H1 (cell line): ENCODE measurements around the gene PHACTR1. TPM values are rescaled to one million over a fixed set of nuclear protein-coding genes. Genes with fewer than 3 reads are reported as not detected.

Experiments
- CTCF ChIA-PET: fragments of 300-600 bp; sonication (Branson Sonifier 250); formaldehyde crosslinking; loops from one replicate; lab custom pipeline; 2021; ENCODE audit not compliant: partially characterized antibody; lab: Charles Lee
- POLR2A ChIA-PET: fragments of 300-600 bp; sonication (Branson Sonifier 250); formaldehyde crosslinking; loops from one replicate; lab custom pipeline; 2021; ENCODE audit warnings: inconsistent platforms; ENCODE audit not compliant: partially characterized antibody; lab: Charles Lee
- DNase-seq, 2 experiments: peaks; one replicate each; pipeline versions ENCODE4 v3.0.0 to v3.0.0-alpha.2; 2010 to 2022; ENCODE audit warnings: low spot score in 2 of 2, low read depth in 1 of 2, mixed read lengths in 1 of 2
- FAIRE-seq: peaks from 2 replicates; lab custom pipeline; 2011; peaks lifted over from hg19 to GRCh38; lab: Jason Lieb, UNC
- H2AFZ ChIP-seq: 2 replicates; pipeline ENCODE4 v1.8.1; 2012; ENCODE audit warnings: low read length, inconsistent platforms
- H2AK5ac ChIP-seq: 2 replicates; pipeline ENCODE4 v1.6.1; 2013; ENCODE audit warnings: low read depth, low read length
- H2BK120ac ChIP-seq: replicated peaks from 2 replicates; pipeline ENCODE3; 2013; ENCODE audit warnings: low read depth, low read length, inconsistent platforms
- H2BK12ac ChIP-seq: 2 replicates; pipeline ENCODE4 v1.6.1; 2013; ENCODE audit warnings: low read depth, low read length
- H2BK15ac ChIP-seq: 2 replicates; pipeline ENCODE4 v1.6.1; 2013; ENCODE audit warnings: low read length
- H2BK20ac ChIP-seq: 2 replicates; pipeline ENCODE4 v1.6.1; 2013; ENCODE audit warnings: low read length
- H2BK5ac ChIP-seq: 2 replicates; pipeline ENCODE4 v1.6.1; 2013; ENCODE audit warnings: low read depth, low read length
- H3K14ac ChIP-seq: 2 replicates; pipeline ENCODE4 v1.6.1; 2013; ENCODE audit warnings: inconsistent platforms; ENCODE audit not compliant: insufficient read length
- H3K18ac ChIP-seq: 2 replicates; pipeline ENCODE4 v1.6.1; 2013; ENCODE audit warnings: low read length; ENCODE audit errors: extremely low read depth
- H3K23ac ChIP-seq: 2 replicates; pipeline ENCODE4 v1.6.1; 2013; ENCODE audit warnings: inconsistent platforms; ENCODE audit not compliant: insufficient read length
- H3K23me2 ChIP-seq: 2 replicates; pipeline ENCODE4 v1.6.1; 2013; ENCODE audit warnings: low read depth, low read length
- H3K27ac ChIP-seq: 2 replicates; pipeline ENCODE4 v1.6.1; 2011; ENCODE audit warnings: low read depth, low read length, inconsistent platforms
- H3K27me3 ChIP-seq, 4 experiments: replicated peaks in 1 of 4; 1 replicate in 1 of 4; 2 replicates in 3 of 4; pipeline versions ENCODE4 v1.6.1 to v1.8.1; 2011 to 2013; ENCODE audit warnings: low read length in 3 of 4, mild to moderate bottlenecking in 3 of 4, inconsistent platforms in 2 of 4, mixed read lengths in 2 of 4, moderate library complexity in 1 of 4; ENCODE audit not compliant: control insufficient read depth in 3 of 4, insufficient read depth in 3 of 4; ENCODE audit errors: extremely low read depth in 1 of 4
- H3K36me3 ChIP-seq, 4 experiments: 2 replicates each; pipeline versions ENCODE4 v1.6.1 to v1.8.1; 2011 to 2013; ENCODE audit warnings: mild to moderate bottlenecking in 4 of 4, low read length in 3 of 4, moderate library complexity in 2 of 4, control low read depth in 1 of 4, inconsistent platforms in 1 of 4; ENCODE audit not compliant: insufficient read depth in 4 of 4, control insufficient read depth in 2 of 4
- H3K4ac ChIP-seq: replicated peaks from 2 replicates; pipeline ENCODE3; 2013; ENCODE audit warnings: low read length, low read depth, mixed read lengths, inconsistent platforms; ENCODE audit not compliant: insufficient read length
- H3K4me1 ChIP-seq, 4 experiments: replicated peaks in 1 of 4; 1 replicate in 1 of 4; 2 replicates in 3 of 4; pipeline versions ENCODE4 v1.6.1 to v1.8.1; 2011 to 2013; ENCODE audit warnings: low read length in 3 of 4, inconsistent platforms in 2 of 4, mixed read lengths in 1 of 4; ENCODE audit not compliant: insufficient read depth in 4 of 4, control insufficient read depth in 3 of 4
- H3K4me2 ChIP-seq, 2 experiments: 2 replicates each; pipeline versions ENCODE4 v1.6.1 to v1.8.1; 2011 to 2013; ENCODE audit warnings: low read depth in 2 of 2, low read length in 2 of 2, control low read depth in 1 of 2, inconsistent platforms in 1 of 2, mild to moderate bottlenecking in 1 of 2; ENCODE audit not compliant: insufficient read depth in 1 of 2
- H3K4me3 ChIP-seq, 4 experiments: fragments of 200-600, 300-600 bp in 1 of 4; sonication (generic), shearing (Covaris generic), sonication (Bioruptor Twin) in 1 of 4; 2 replicates each; pipeline versions ENCODE4 v1.5.1 to v1.8.1; 2011 to 2016; ENCODE audit warnings: low read length in 4 of 4, low read depth in 3 of 4, control low read depth in 2 of 4, inconsistent platforms in 2 of 4, mild to moderate bottlenecking in 2 of 4, mixed read lengths in 1 of 4, moderate library complexity in 1 of 4; ENCODE audit not compliant: insufficient read depth in 2 of 4; ENCODE audit errors: extremely low read depth in 1 of 4
- H3K56ac ChIP-seq: replicated peaks from 2 replicates; pipeline ENCODE3; 2013; ENCODE audit warnings: low read depth, mild to moderate bottlenecking, mixed read lengths, low read length, inconsistent platforms; ENCODE audit not compliant: insufficient read length
- H3K79me1 ChIP-seq: 2 replicates; pipeline ENCODE4 v1.6.1; 2013; ENCODE audit warnings: low read depth, low read length, control low read depth
- H3K79me2 ChIP-seq, 2 experiments: 2 replicates each; pipeline versions ENCODE4 v1.6.1 to v1.8.1; 2012 to 2013; ENCODE audit warnings: low read length in 2 of 2, mild to moderate bottlenecking in 2 of 2, inconsistent platforms in 1 of 2; ENCODE audit not compliant: insufficient read depth in 2 of 2, control insufficient read depth in 1 of 2
- H3K9ac ChIP-seq, 4 experiments: replicated peaks in 1 of 4; 1 replicate in 1 of 4; 2 replicates in 3 of 4; pipeline versions ENCODE4 v1.6.1 to v1.8.1; 2011 to 2013; ENCODE audit warnings: low read depth in 3 of 4, low read length in 3 of 4, control low read depth in 2 of 4, mild to moderate bottlenecking in 2 of 4, moderate library complexity in 2 of 4, inconsistent platforms in 1 of 4; ENCODE audit errors: extremely low read depth in 1 of 4
- H3K9me3 ChIP-seq, 2 experiments: 2 replicates each; pipeline versions ENCODE4 v1.6.1 to v1.8.1; 2012 to 2013; ENCODE audit warnings: mild to moderate bottlenecking in 2 of 2, moderate library complexity in 2 of 2, control low read depth in 1 of 2, inconsistent platforms in 1 of 2, low read depth in 1 of 2, low read length in 1 of 2, mixed read lengths in 1 of 2; ENCODE audit not compliant: insufficient read depth in 2 of 2
- H4K20me1 ChIP-seq, 2 experiments: replicated peaks in 1 of 2; 2 replicates each; pipeline versions ENCODE3 to v1.8.1; 2011 to 2013; ENCODE audit warnings: inconsistent platforms in 2 of 2, low read length in 2 of 2, mild to moderate bottlenecking in 1 of 2; ENCODE audit not compliant: insufficient read depth in 2 of 2, control insufficient read depth in 1 of 2
- H4K5ac ChIP-seq: 2 replicates; pipeline ENCODE4 v1.6.1; 2013; ENCODE audit warnings: low read length, low read depth, mixed read lengths, inconsistent platforms; ENCODE audit not compliant: insufficient read length
- H4K8ac ChIP-seq: 2 replicates; pipeline ENCODE4 v1.8.0; 2013; ENCODE audit warnings: mild to moderate bottlenecking, moderate library complexity, low read length, inconsistent platforms; ENCODE audit not compliant: insufficient read depth; ENCODE audit errors: extremely low read depth
- H4K91ac ChIP-seq: replicated peaks from 2 replicates; pipeline ENCODE3; 2013; ENCODE audit warnings: low read length, mixed read lengths, inconsistent platforms; ENCODE audit not compliant: insufficient read length
- ATF3 ChIP-seq: IDR thresholded peaks from 2 replicates; pipeline ENCODE4 v1.6.1; 2011; ENCODE audit warnings: low read depth, mild to moderate bottlenecking, low read length; ENCODE audit not compliant: insufficient read depth
- BRCA1 ChIP-seq: IDR thresholded peaks from 2 replicates; pipeline ENCODE4 v1.6.1; 2012; ENCODE audit warnings: low read depth, low read length, improper control_type of control experiment
- CEBPB ChIP-seq: IDR thresholded peaks from 2 replicates; pipeline ENCODE4 v1.6.1; 2012; ENCODE audit warnings: low read depth, low read length
- CHD2 ChIP-seq: IDR thresholded peaks from 2 replicates; pipeline ENCODE4 v1.6.1; 2012; ENCODE audit warnings: low read length, improper control_type of control experiment
- CTCF ChIP-seq, 3 experiments: IDR thresholded peaks; 1 replicate in 2 of 3; 2 replicates in 1 of 3; pipeline versions ENCODE4 v1.5.1 to v1.6.1; 2011; ENCODE audit warnings: low read length in 3 of 3, mild to moderate bottlenecking in 3 of 3, inconsistent platforms in 2 of 3, low read depth in 1 of 3, moderate library complexity in 1 of 3; ENCODE audit not compliant: insufficient read depth in 1 of 3; ENCODE audit errors: control extremely low read depth in 1 of 3
- GABPA ChIP-seq: IDR thresholded peaks from 2 replicates; pipeline ENCODE4 v1.6.1; 2011; ENCODE audit warnings: mild to moderate bottlenecking, low read length, moderate library complexity, borderline replicate concordance; ENCODE audit not compliant: insufficient read depth
- RAD21 ChIP-seq, 2 experiments: IDR thresholded peaks in 1 of 2; conservative IDR thresholded peaks in 1 of 2; 2 replicates each; pipeline ENCODE4 v1.6.1; 2011; ENCODE audit warnings: low read depth in 2 of 2, low read length in 2 of 2, improper control_type of control experiment in 1 of 2, inconsistent platforms in 1 of 2, mild to moderate bottlenecking in 1 of 2, moderate library complexity in 1 of 2
- RFX5 ChIP-seq: IDR thresholded peaks from 2 replicates; pipeline ENCODE4 v1.6.1; 2011; ENCODE audit warnings: low read depth, low read length, improper control_type of control experiment, borderline replicate concordance
- RXRA ChIP-seq: IDR thresholded peaks from 2 replicates; pipeline ENCODE4 v1.6.1; 2011; ENCODE audit warnings: low read depth, mild to moderate bottlenecking, low read length, moderate library complexity; ENCODE audit not compliant: insufficient read depth
- SP1 ChIP-seq: IDR thresholded peaks from 2 replicates; pipeline ENCODE4 v1.6.1; 2011; ENCODE audit warnings: low read depth, low read length
- SP4 ChIP-seq: IDR thresholded peaks from 2 replicates; pipeline ENCODE4 v1.6.1; 2012; ENCODE audit warnings: low read length, inconsistent platforms
- WGBS, 2 experiments: shearing (Covaris generic) in 1 of 2; methylation state at CpG; one replicate each; pipeline versions ENCODE4 v1.1.6 to v1.1.7; 2013 to 2015; ENCODE audit warnings: low lambda C conversion rate in 2 of 2, mixed read lengths in 2 of 2, inconsistent platforms in 1 of 2, low coverage in 1 of 2, missing lambda C conversion rate in 1 of 2; ENCODE audit not compliant: insufficient replicate concordance in 2 of 2, insufficient coverage in 1 of 2, insufficient read length in 1 of 2; ENCODE audit errors: extremely low coverage in 1 of 2, missing lambda C conversion rate in 1 of 2; 5-methylcytosine and 5-hydroxymethylcytosine counted together
- polyA plus RNA-seq, 7 experiments: library from polyadenylated mRNA; depleted of rRNA in 3 of 7; stranded (reverse) in 5 of 7; unstranded in 2 of 7; fragments of >200 nt in 5 of 7; fragments of 200-250 nt in 2 of 7; gene quantifications; 1 replicate in 5 of 7; 2 replicates in 1 of 7; 4 replicates in 1 of 7; pipeline versions ENCODE4 v1.2.1 to v1.2.3, GENCODE V29; 2011 to 2013; ENCODE audit warnings: missing spikeins in 2 of 7, mixed read lengths in 2 of 7
- total RNA-seq: library from RNA; stranded (reverse); fragmentation: NEBNext Ultra II Directional; extraction: Animal tissue kit (Norgen Biotek cat#: 25700); gene quantifications from 2 replicates; pipeline ENCODE4 v1.2.1, GENCODE V29; 2021

Gene PHACTR1
- total and polyA plus RNA-seq, 2 of the 8 experiments (the other 6 are each of a cell fraction or from before 2014, with no cell fraction given), result 3.9 to 17.1 TPM

- Histone ChIP-seq H3K79me2 (no peaks in the 10 kb centered on the region), H3K4ac (no peak overlapping the region), H3K4me1 (peaks cover 0 to 3% (median 0%) of the 10 kb centered on the region in 4 experiments; a peak in 1 of 7 replicates), H4K91ac (no peak overlapping the region), H2BK20ac (no peak overlapping the region), H2AFZ (no peak overlapping the region), H3K9ac (no peak overlapping the region), H3K79me1 (no peaks in the 10 kb centered on the region), H2AK5ac (no peak overlapping the region), H3K23me2 (no peaks in the 10 kb centered on the region; the same call in 1 of the 2 replicates), H3K9me3 (no peaks in the 10 kb centered on the region), H3K4me3 (no peak overlapping the region), H4K20me1 (no peaks in the 10 kb centered on the region), H2BK12ac (no peak overlapping the region), H2BK120ac (no peak overlapping the region), H3K27ac (no peak overlapping the region), H3K56ac (no peak overlapping the region), H3K23ac (no peak overlapping the region), H3K36me3 (no peaks in the 10 kb centered on the region), H3K18ac (no peak overlapping the region), H2BK5ac (no peak overlapping the region), H3K4me2 (no peak overlapping the region), H4K8ac (no peak overlapping the region), H2BK15ac (no peak overlapping the region), H4K5ac (no peak overlapping the region), H3K27me3 (no peaks in the 10 kb centered on the region), H3K14ac (no peak overlapping the region)
- 85% methylated on average over 3 of the region's 3 CpGs; no CpG with 5 or more reads in 1 of the 2 experiments for WGBS, 2 experiments
- DNase-seq (no peak), FAIRE-seq (no peak)
- ChIA-PET CTCF (no interaction called here), POLR2A (no interaction called here)
- TF ChIP-seq RAD21 (IDR thresholded peaks at IDR 0.05 in 1 of 2, conservative IDR thresholded peaks at IDR 0.05 in 1 of 2; ENCODE audit: low read depth in 2 of 2, low read length in 2 of 2) (no peak), SP4 (no peak), CHD2 (no peak), SP1 (no peak), ATF3 (no peak), CEBPB (no peak), RXRA (no peak), GABPA (no peak), BRCA1 (no peak), RFX5 (no peak), CTCF (IDR thresholded peaks at IDR 0.05; ENCODE audit: control extremely low read depth in 1 of 3, insufficient read depth in 1 of 3, low read depth in 1 of 3, low read length in 3 of 3) (no peak)
Measured at GRCh38 chr6:13142611-13143010, 426.0 kb downstream of the PHACTR1 start.
